IPS-NIHi11 (cell line): ENCODE results near the gene CHN1.

Source experiments
- DNase-seq: peaks from one replicate; pipeline ENCODE4 v3.0.0; 2012; ENCODE audit warnings: mixed read lengths, low spot score

CHN1 gene

DNA sequence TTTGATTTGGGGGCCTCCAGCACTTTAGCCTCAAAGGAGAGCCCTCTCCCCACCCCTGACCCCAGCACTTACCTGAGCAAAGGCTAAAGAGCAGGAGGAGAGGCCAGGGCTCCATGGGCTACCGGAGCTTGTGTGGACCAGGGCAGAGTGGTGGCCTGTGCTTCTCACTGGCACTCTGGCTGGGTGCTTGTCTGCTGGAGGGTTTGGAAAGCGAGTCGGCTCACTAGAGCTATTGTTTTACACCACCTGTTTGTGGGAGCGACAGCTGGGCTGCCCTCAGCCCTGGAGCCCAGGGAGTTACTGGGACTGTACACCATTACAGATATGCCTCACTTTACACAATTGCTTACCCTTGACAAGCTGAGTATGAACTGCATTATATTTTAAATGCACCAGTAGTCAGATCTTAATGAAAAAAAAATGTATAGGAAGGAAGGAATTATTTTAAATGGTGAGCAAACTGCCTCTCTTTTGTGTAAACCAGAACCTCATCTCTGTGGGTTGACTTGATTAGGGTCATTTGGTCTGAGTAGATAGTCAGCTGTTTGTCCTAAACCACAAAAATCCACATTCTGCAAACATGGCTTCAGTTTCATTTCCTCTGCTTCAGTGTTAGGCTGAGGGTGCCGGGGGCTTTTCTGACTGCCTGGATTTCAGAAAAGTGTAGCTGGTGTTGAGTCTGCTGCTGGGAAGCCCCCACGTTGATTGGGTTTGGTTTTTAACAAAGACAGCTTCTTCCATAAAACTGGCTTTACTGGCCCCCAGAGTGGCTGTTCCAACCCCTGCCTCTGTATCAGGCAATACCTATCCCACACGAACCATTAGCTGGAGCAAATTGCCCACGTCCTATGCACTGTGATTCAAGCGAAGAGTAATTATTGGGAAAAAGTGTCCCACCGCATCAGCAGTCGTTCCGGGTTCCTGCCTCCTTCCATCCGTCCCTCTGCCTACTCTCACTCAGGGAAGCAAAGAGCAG, 240.6 kb downstream of the CHN1 start, which contains the start of gene CHRNA1:
Gene CHRNA1, minus strand, starts transcription at position 193 of the 976 bp plus-strand sequence. Its CDS starts 78 bp downstream, at position 115.
- no peak for DNase-seq

DNA sequence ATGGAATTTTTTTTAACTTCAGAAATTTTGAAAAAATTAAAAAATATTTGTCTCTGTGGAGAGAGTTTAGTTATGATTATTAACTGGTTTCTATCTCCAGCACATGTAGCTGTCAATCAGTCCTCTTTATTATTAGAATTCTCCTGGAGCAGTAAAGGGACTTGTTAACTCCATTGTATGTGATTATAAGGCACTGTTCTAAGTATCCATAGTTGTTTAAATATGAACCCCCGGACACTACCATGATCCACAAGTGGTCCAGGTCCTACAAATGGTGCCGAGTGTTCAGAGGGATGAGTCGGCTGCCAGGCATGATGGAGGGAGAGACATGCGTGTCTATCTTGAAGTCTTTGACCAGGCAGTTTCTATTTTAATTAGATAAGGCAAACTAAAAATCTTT, 241.4 kb downstream of the CHN1 start:
- no peak for DNase-seq

DNA sequence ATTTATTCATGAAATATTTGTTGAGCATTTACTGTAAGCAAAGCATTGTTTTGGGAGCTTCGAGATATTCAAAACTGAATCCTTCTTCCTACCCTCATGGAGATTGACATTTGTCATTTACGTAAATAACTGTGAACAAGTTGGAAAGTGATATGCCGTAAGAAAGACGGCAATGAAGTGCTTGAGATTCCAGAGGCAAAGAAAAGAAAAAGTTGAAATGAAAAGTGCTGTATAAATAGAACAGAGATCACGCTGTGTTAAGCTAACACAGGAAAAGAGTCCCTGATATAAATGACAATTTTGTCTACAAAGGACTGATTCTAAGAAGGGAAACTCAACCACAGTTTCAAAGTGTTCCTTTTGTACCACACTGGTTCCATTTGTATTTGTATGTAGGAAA, 242.7 kb downstream of the CHN1 start:
- no peak for DNase-seq

DNA sequence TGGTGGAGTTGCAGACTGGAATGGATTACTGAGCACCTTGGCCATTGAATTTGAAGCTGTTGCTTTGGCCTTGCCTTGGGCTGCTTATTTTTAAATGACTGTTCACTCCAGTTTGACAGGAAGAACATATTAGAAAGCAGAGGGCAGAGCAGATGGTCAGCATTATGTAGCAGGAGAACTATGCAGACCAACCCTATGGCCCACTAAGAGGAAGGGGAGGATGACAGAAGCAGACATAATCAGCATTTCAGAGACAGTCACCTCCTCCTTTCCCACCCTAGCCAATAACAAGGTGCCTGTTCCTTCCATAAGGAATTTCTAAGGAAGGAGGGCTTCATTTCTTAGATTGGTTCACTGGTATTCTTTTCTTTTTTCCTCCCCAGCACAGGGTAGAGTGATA, 243.3 kb downstream of the CHN1 start:
- DNase-seq, result no peak

DNA sequence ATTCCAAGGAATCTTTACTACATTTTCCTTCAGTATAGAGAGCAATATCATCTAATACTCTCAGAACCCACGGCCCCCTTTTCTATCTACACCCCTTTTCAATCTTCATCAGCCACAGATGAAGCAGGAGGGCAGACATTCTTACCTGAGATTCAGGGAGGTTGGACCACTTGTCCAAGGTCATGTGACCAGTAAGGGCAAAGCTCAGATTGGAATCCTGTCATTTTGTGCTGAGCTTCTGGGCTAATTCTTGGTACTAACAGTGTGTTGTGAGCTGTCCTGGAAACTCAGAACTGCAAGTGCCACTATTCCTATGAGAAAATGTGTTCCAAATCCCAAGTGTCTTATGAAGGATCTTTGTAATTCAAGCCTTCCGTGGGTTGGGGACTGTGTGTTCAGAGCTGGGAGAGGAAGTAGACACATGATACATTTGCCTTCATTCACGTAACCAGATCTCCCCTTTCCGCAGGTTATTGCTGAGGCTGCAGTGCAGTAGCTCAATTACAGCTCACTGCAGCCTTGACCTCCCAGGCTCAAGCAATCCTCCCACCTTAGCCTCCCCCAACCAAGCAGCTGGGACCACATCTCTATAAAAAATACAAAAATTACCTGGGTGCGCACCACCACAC, 244.2 kb downstream of the CHN1 start:
- DNase-seq, result no peak

DNA sequence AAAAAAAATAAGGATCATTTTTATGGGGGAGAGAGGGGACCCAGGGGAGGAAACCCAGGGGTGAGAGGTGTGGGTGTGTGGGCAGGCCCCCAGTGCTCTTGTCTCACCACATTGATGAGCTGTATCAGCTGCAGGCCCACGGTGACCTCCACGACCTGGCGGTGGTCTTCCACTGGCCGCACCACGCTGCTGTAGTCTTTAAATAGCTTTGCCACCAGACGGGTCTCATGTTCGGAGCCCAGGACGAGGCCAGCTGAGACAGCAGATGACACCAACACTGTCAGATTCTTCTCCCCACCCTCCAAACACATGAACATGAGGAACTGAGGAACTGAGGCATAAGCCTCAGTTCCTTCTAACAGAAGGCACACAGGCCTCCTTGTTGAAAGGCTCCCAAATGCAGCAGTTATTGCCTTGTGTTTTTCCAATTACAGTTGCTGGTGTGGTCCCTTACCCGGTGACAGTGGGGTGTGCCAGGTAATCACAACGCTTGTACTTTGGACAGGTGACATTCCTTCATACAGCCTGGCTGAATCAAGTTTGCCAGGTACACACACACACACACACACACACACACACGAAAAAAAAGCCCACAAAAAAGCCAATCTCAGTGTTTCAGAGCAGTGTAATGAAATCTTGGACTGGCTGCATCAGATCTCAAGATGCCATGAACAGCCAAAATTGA, 245.7 kb downstream of the CHN1 start:
- no peak for DNase-seq

DNA sequence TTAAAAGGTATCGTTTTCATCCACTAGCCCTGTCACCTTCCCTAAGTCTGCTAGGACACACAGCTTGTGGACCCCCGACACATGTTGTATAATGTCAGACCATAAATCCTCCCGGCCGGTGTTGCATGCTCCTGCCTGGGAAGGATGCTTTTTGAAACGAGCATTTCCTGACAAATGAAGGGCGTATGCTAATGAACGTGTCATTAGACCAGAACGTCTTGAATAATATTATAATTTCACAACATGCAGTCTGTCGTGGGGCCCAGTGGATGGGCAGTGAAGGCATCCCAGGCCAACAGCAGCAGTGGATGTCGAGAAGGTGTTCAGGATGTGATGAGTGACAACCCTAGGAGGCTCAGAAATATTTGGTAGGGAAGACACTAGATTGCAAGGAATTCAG, 248.4 kb downstream of the CHN1 start:
- DNase-seq, result no peak

DNA sequence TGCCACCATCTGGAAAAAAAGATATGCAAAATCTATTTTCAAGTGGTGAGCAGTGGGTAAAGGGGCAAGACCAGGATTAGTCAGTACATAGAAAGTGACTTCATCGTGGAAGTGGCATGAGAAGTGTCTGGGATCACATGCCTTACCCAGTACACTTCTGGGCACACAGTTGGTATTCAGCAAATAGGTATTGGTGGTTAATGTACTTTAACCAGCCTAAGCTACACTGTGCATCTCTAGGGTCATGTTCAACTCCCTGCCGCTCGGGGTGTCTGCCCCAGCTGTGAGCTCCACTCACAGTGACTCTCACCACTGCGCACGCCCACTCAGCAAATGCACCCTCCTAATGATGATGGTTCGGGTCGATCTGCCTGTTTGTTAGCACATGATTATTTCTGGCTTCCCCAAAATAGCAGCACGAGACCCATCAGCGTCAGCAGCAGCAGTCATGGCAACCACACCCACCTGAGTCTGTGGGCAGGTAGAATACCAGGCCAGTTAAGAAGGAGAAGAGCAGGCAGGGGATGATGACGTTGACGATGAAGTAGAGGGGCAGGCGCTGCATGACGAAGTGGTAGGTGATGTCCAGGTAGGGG, 252.0 kb downstream of the CHN1 start:
- DNase-seq, result no peak

DNA sequence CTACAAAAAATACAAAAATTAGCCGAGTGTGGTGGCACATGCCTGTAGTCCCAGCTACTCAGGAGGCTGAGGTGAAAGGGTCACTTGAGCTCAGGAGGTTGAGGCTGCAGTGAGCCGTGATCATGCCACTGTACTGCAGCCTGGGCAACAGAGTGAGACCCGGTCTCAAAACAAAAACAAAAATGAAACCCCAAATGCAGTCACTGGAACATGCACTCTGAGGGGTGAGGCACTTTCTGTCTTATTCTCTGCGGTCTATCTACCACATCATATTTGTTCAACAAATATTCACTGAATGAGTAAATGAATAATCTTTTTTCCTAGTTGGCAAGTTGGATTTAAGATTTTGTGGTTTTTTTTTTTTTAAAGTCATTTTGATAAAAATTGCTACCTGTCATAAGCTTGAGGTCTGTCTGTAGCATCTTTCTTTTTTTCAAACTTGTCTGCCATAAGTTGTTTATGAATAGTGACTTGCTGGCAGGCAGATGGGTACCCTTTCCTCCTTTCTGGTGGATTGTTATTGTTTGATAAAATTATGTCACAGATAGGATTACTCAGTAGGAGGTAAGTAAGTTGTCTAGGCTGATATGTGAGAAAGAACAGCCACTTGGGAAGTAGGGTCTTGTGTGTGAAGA, 252.7 kb downstream of the CHN1 start:
- no peak for DNase-seq

DNA sequence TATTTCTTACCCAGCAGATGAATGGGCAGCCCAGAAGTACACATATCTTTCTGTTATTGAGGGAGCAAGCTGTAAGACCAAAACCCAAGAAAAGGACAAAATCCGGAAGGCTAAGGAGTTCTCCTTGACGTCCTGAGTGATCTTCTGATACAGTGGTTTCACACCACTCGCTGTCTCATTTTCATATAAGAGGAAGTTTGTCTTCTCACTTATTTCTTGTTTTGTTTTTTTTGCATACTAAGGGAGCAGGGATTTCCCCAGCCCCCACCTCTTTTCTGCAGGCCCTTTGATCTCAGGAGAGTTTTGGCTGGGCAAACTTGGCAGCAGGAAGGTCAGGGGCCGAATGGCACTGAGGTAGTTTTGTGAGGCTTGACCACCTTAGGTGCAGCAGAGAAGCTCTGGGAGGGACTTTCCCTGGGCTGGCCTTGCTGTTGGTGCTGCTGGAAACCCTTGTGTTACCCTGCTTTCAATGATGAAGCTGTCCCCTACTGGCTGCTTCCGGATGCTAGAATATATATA, 254.2 kb downstream of the CHN1 start:
- no peak for DNase-seq

DNA sequence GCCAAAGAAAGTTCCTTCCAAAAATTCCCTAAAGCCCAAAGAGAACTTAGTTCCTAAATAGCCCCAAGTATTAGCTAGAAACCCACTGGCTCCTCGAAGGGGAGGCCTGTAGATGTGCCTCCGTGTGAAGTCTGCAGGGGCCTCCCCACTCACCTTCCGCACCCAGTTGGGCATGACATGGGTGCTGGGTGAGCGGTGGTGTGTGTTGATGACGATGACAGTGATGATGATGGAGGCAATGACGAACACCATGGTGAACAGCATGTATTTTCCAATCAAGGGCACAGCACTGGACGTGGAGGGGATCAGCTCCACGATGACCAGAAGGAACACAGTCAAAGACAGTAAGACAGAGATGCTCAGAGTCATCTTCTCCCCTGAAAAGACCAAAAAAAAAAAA, 255.4 kb downstream of the CHN1 start:
- no peak for DNase-seq

DNA sequence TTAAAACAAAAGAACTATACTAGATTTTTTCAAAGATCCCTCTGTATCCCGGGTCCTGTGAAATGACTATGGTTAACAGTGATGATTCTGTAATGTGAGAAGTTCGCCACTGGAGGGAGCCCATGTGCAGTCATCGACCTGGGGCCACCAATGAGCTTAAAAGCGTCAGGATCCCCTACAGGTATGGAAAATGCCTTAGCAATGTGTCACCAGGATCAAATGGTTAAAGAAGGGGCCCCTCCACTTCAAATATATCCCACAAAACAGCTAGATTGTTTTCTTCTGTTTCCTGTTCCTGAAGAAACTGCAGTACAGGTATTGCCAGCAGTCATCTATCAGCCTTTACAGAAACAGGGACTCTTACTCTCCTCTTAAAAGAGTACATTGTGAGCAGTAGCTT, 256.2 kb downstream of the CHN1 start:
- DNase-seq, result peak; percentile 83
